HCT116 (cell line): ENCODE results near the gene TSTD2. TPM values are rescaled to one million over a fixed set of nuclear protein-coding genes. Genes with fewer than 3 reads are reported as not detected.

Experiments
- ATAC-seq: fragments of 200-7000 bp; cut with Tn5 transposase; 2 replicates; pipeline ENCODE4 v1.9.1; 2020; ENCODE audit warnings: mild to moderate bottlenecking, moderate library complexity
- BruUV-seq: library from RNA; stranded (reverse); fragments of 400-500 nt; replicated peaks from 2 replicates; lab custom pipeline; 2021; lab: Mats Ljungman, UMichigan
- CTCF ChIA-PET: fragments of 300-600 bp; sonication (Branson Sonifier 250); formaldehyde crosslinking; loops from one replicate; lab custom pipeline; 2021; ENCODE audit warnings: antibody characterized with exemption; lab: Charles Lee
- POLR2A ChIA-PET: fragments of 300-600, 350-600 bp; sonication (Branson Sonifier 250); formaldehyde crosslinking; loops from one replicate; lab custom pipeline; 2021; ENCODE audit warnings: antibody characterized with exemption; lab: Charles Lee
- RAD21 ChIA-PET, 2 experiments: fragments of 300-600 bp; sonication (Branson Sonifier 250); formaldehyde crosslinking; loops; one replicate each; lab custom pipeline; 2023; ENCODE audit warnings: low total read pairs in 2 of 2; ENCODE audit not compliant: uncharacterized antibody in 2 of 2, unreplicated experiment in 2 of 2, low non-redundant PET in 1 of 2; lab: Charles Lee
- DNase-seq: peaks from one replicate; pipeline ENCODE4 v3.0.0-alpha.2; 2010; ENCODE audit warnings: low read depth, low spot score
- H2AFZ ChIP-seq: fragments of 200-600 bp; shearing (Covaris generic), sonication (generic); 2 replicates; pipeline ENCODE4 v1.6.1; 2017; ENCODE audit warnings: low read depth, mixed run types, mixed read lengths, antibody characterized with exemption, low read length; ENCODE audit not compliant: poor library complexity, severe bottlenecking
- H3K27ac ChIP-seq: 2 replicates; pipeline ENCODE4 v1.5.1; 2012; ENCODE audit warnings: low read depth, low read length
- H3K27me3 ChIP-seq: fragments of 200-600 bp; sonication (generic); 2 replicates; pipeline ENCODE4 v1.6.1; 2016; ENCODE audit warnings: mixed run types, low read length, mixed read lengths; ENCODE audit not compliant: insufficient read depth
- H3K36me3 ChIP-seq, 2 experiments: fragments of 200-500 bp in 1 of 2; fragments of 200-600 bp in 1 of 2; sonication (Bioruptor generic) in 1 of 2; sonication (generic) in 1 of 2; 2 replicates each; pipeline versions ENCODE4 v1.5.1 to v1.6.1; 2014 to 2016; ENCODE audit warnings: low read length in 2 of 2, inconsistent platforms in 1 of 2, mixed read lengths in 1 of 2, mixed run types in 1 of 2; ENCODE audit not compliant: insufficient read depth in 2 of 2, control insufficient read depth in 1 of 2
- H3K4me1 ChIP-seq, 2 experiments: fragments of 200-600 bp in 1 of 2; sonication (generic) in 1 of 2; 2 replicates each; pipeline versions ENCODE4 v1.5.1 to v1.6.1; 2012 to 2017; ENCODE audit warnings: low read length in 2 of 2, inconsistent platforms in 1 of 2, mild to moderate bottlenecking in 1 of 2, mixed read lengths in 1 of 2, mixed run types in 1 of 2, moderate library complexity in 1 of 2; ENCODE audit not compliant: insufficient read depth in 2 of 2, control insufficient read depth in 1 of 2
- H3K4me2 ChIP-seq: fragments of 200-600 bp; sonication (generic); 2 replicates; pipeline ENCODE4 v1.6.1; 2017; ENCODE audit warnings: mixed run types, low read length, mixed read lengths
- H3K4me3 ChIP-seq, 2 experiments: fragments of 200-600 bp in 1 of 2; sonication (generic) in 1 of 2; replicated peaks in 1 of 2; 2 replicates each; pipeline ENCODE4 v1.5.1; 2011 to 2016; ENCODE audit warnings: low read length in 2 of 2, control low read depth in 1 of 2, low read depth in 1 of 2, mild to moderate bottlenecking in 1 of 2, mixed read lengths in 1 of 2, mixed run types in 1 of 2
- H3K79me2 ChIP-seq: fragments of 200-600 bp; sonication (generic); 2 replicates; pipeline ENCODE4 v1.6.1; 2017; ENCODE audit warnings: mild to moderate bottlenecking, mixed run types, low read length, moderate library complexity, mixed read lengths; ENCODE audit not compliant: insufficient read depth
- H3K9ac ChIP-seq: fragments of 200-600 bp; sonication (generic); 2 replicates; pipeline ENCODE4 v1.6.1; 2016; ENCODE audit warnings: low read length, mixed read lengths
- H3K9me2 ChIP-seq: fragments of 200-600 bp; sonication (generic), shearing (Covaris generic); 2 replicates; pipeline ENCODE4 v1.6.1; 2017; ENCODE audit warnings: mixed run types, mild to moderate bottlenecking, moderate library complexity; ENCODE audit not compliant: insufficient read depth
- H3K9me3 ChIP-seq, 2 experiments: fragments of 200-500 bp in 1 of 2; fragments of 200-600 bp in 1 of 2; sonication (Bioruptor generic) in 1 of 2; sonication (generic) in 1 of 2; 2 replicates each; pipeline ENCODE4 v1.6.1; 2014 to 2017; ENCODE audit warnings: low read length in 2 of 2, mixed read lengths in 2 of 2, inconsistent platforms in 1 of 2, low read depth in 1 of 2, mild to moderate bottlenecking in 1 of 2, mixed run types in 1 of 2, moderate library complexity in 1 of 2; ENCODE audit not compliant: control insufficient read depth in 1 of 2, insufficient read depth in 1 of 2
- H4K20me1 ChIP-seq: fragments of 200-600 bp; sonication (generic), shearing (Covaris generic); 2 replicates; pipeline ENCODE4 v1.6.1; 2017; ENCODE audit warnings: mixed run types, mild to moderate bottlenecking, moderate library complexity; ENCODE audit not compliant: insufficient read depth
- CEBPB ChIP-seq: IDR thresholded peaks from 2 replicates; pipeline ENCODE4 v1.6.1; 2012; ENCODE audit warnings: low read depth
- EGR1 ChIP-seq: IDR thresholded peaks from 2 replicates; pipeline ENCODE4 v1.6.1; 2012; ENCODE audit warnings: low read depth
- EZH2phosphoT487 ChIP-seq: fragments of 200-600 bp; IDR thresholded peaks from 2 replicates; pipeline ENCODE4 v1.6.1; 2018; ENCODE audit warnings: antibody characterized with exemption, borderline replicate concordance
- JUND ChIP-seq: IDR thresholded peaks from 2 replicates; pipeline ENCODE4 v1.6.1; 2012
- ZFX ChIP-seq: fragments of 450-650 bp; IDR thresholded peaks from 2 replicates; pipeline ENCODE4 v1.6.1; 2017
- ZNF274 ChIP-seq: fragments of 200-500 bp; sonication (Bioruptor generic); IDR thresholded peaks from 2 replicates; pipeline ENCODE4 v1.6.1; 2014; ENCODE audit warnings: mild to moderate bottlenecking, low read depth, low read length, inconsistent platforms
- intact Hi-C: fragments of 100-400 bp; cut with micrococcal nuclease; formaldehyde crosslinking; loops from 2 replicates; pipeline ENCODE4 v1.10.0; 2022
- total RNA-seq: library from RNA; stranded (reverse); gene quantifications from one replicate; pipeline ENCODE4 v1.2.1, GENCODE V29; 2021; ENCODE audit not compliant: unreplicated experiment
- TF ChIP-seq, protein P1 (sequence below): IDR thresholded peaks from 2 replicates; pipeline ENCODE4 v1.6.1; 2012

TSTD2 gene
- total RNA-seq, 1 experiment from 2014 or later, result 16.0 TPM

DNA sequence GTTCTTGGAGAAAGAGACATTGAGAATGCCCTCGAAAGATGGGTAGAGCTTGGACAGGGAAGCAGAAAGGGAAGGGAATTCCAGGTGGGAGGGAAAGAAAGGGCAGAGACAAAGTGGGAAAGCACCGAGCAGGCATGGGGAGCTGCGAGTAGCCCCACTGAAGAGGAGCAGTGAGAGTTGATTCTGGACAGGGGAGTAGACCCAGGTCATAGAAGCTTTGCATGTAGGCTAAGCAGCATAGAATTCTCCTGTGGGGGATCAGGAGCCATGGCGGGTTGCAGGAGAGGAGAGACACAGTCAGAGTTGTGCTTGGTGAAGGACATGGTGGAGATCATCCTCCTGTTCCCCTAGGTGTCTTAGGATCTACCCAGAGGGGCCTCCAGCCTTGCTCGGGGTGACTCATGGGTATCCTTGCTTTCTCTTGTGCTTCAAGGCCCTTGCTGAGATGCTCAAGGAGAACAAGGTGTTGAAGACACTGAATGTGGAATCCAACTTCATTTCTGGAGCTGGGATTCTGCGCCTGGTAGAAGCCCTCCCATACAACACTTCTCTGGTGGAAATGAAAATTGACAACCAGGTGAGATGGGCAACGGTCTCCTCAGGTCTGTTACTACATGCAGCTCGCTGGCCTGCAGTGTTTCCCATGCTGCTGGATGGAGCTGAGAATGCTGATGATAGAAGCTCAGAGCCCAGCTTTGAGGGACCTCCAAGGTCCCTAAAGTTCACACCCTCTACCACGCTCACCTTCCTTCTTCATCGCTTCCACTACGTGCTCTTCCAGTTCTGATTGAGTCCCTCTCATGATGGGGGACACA, 64.5 kb downstream of the TSTD2 start:
- Histone ChIP-seq H3K9me2 (no peaks in the 10 kb centered on the region), H2AFZ (no peak overlapping the region), H3K27me3 (no peaks in the 10 kb centered on the region), H3K9ac (no peak overlapping the region), H3K4me1 (peaks cover 6 to 32% of the 10 kb centered on the region in 2 experiments), H3K36me3 (no peaks in the 10 kb centered on the region), H3K4me3 (no peak overlapping the region), H3K27ac (no peak overlapping the region), H3K79me2 (no peaks in the 10 kb centered on the region), H3K4me2 (no peak overlapping the region), H4K20me1 (no peaks in the 10 kb centered on the region), H3K9me3 (no peaks in the 10 kb centered on the region)
- intact Hi-C loops, result no loop called here
- no peak for TF ChIP-seq CEBPB
- TF ChIP-seq JUND, result no peak
- TF ChIP-seq, protein P1, sequence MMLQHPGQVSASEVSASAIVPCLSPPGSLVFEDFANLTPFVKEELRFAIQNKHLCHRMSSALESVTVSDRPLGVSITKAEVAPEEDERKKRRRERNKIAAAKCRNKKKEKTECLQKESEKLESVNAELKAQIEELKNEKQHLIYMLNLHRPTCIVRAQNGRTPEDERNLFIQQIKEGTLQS, result no peak
- no peak for TF ChIP-seq ZNF274
- TF ChIP-seq EGR1, result no peak
- TF ChIP-seq EZH2phosphoT487, result no peak
- TF ChIP-seq ZFX, result no peak
- DNase-seq, result no peak
- ATAC-seq, result no peak
- POLR2A ChIA-PET, result no interaction called here
- RAD21 ChIA-PET, result no interaction called here
- BruUV-seq, result no TSS peak
- CTCF ChIA-PET, result no interaction called here

DNA sequence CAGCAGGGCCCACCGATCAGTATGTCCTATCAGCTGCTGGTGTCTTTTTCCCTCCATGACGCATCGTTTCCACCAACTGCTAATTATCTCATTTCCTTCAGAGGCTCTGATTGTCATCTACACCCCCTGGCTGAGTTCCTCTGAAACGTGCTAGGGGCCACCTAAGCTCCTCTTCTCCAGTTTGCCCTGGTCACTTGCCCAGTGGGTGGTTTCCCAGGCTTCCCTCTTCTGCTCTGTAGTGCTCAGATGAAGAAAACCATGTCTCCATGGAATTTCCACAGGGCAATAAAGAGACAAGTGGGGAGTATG, 65.3 kb downstream of the TSTD2 start:
- Histone ChIP-seq H3K27ac (no peak overlapping the region), H2AFZ (no peak overlapping the region), H3K4me2 (no peak overlapping the region), H4K20me1 (no peaks in the 10 kb centered on the region), H3K36me3 (no peaks in the 10 kb centered on the region), H3K9me3 (no peaks in the 10 kb centered on the region), H3K9me2 (no peaks in the 10 kb centered on the region), H3K79me2 (no peaks in the 10 kb centered on the region), H3K27me3 (no peaks in the 10 kb centered on the region), H3K9ac (no peak overlapping the region), H3K4me3 (no peak overlapping the region), H3K4me1 (peaks cover 3 to 24% of the 10 kb centered on the region in 2 experiments; a peak in 3 of 4 replicates)
- CTCF ChIA-PET, result no interaction called here
- no peak for TF ChIP-seq EGR1
- RAD21 ChIA-PET, result no interaction called here
- ATAC-seq (no peak), DNase-seq (no peak)
- POLR2A ChIA-PET, result no interaction called here
- intact Hi-C loops, result no loop called here
- BruUV-seq, result no TSS peak
